Activated CD8-positive, alpha-beta T cell treated with anti-CD3 and anti-CD28 coated beads, Interleukin-2, amount 10 ng/mL, durations not matched to agents 7 days and 5 days (primary cell): Measurements from ENCODE around the gene CDK17. TPM values are rescaled to one million over a fixed set of nuclear protein-coding genes. Genes with fewer than 3 reads are reported as not detected.
"Not testable (repeated sequence)": the region's sequence is repeated elsewhere in the genome, so short reads cannot be mapped to it uniquely, and the experiment has no call there.

Source experiments
- ATAC-seq: fragments of 150-1000 bp; cut with Tn5 transposase; one replicate; pipeline ENCODE4 v1.10.0; 2021; ENCODE audit warnings: moderate library complexity
- CTCF ChIA-PET: fragments of 350-600 bp; sonication (Branson Sonifier 250); formaldehyde crosslinking; loops from one replicate; lab custom pipeline; 2021; ENCODE audit warnings: antibody characterized with exemption; lab: Charles Lee
- POLR2A ChIA-PET: fragments of 350-600 bp; sonication (Branson Sonifier 250); formaldehyde crosslinking; loops from one replicate; lab custom pipeline; 2021; ENCODE audit warnings: antibody characterized with exemption; lab: Charles Lee
- DNase-seq: peaks from one replicate; pipeline ENCODE4 v3.0.0-alpha.2; 2020
- H3K27ac Mint-ChIP-seq: one replicate; pipeline ENCODE4 v1.8.0; 2021; ENCODE audit warnings: mild to moderate bottlenecking, mixed read lengths
- H3K27me3 Mint-ChIP-seq: one replicate; pipeline ENCODE4 v1.8.0; 2021; ENCODE audit warnings: low read depth, mixed read lengths
- H3K36me3 Mint-ChIP-seq: one replicate; pipeline ENCODE4 v1.8.0; 2021; ENCODE audit warnings: low read depth, mixed read lengths
- H3K4me1 Mint-ChIP-seq: one replicate; pipeline ENCODE4 v1.8.0; 2021; ENCODE audit warnings: low read depth, mixed read lengths
- H3K4me3 Mint-ChIP-seq: one replicate; pipeline ENCODE4 v1.8.0; 2021; ENCODE audit warnings: mild to moderate bottlenecking, mixed read lengths
- H3K9me3 Mint-ChIP-seq: one replicate; pipeline ENCODE4 v1.8.0; 2022; ENCODE audit warnings: mixed read lengths; ENCODE audit not compliant: insufficient read depth
- total RNA-seq, 2 experiments: library from RNA; stranded (reverse); gene quantifications; one replicate each; pipeline ENCODE4 v1.2.3, GENCODE V29; 2021

Gene CDK17
- total RNA-seq, 2 experiments from 2014 or later = 38.2 to 39.5 TPM

- POLR2A ChIA-PET = no interaction called here
- H3K9me3 Mint-ChIP-seq = no peaks in the 10 kb centered on the region
Measured at GRCh38 chr12:96354326-96354725, 45.9 kb downstream of the CDK17 start.

GRCh38 chr12:96352161-96352835 lies 47.9 kb downstream of the CDK17 start:
- H3K27ac Mint-ChIP-seq = no peak overlapping the region
- H3K36me3 Mint-ChIP-seq = peaks cover 5% of the 10 kb centered on the region
- no peaks in the 10 kb centered on the region for H3K9me3 Mint-ChIP-seq
- ChIA-PET CTCF (interaction anchor here (0.9 to 1.2 kb wide), 2 partner anchors 15 to 46 kb away, joined by 3 to 4 read pairs; no protein-coding TSS in a partner anchor), POLR2A (interaction anchor here (0.9 kb wide), 1 partner anchor 47 kb away, joined by 3 read pairs; no protein-coding TSS in a partner anchor)
- no peaks in the 10 kb centered on the region for H3K27me3 Mint-ChIP-seq
- DNase-seq (no peak), ATAC-seq (peak; percentile 31)
- H3K4me1 Mint-ChIP-seq = peaks cover 44% of the 10 kb centered on the region
- H3K4me3 Mint-ChIP-seq = no peak overlapping the region

More at GRCh38 chr12:96354326-96354725, 45.9 kb downstream of the CDK17 start:
- H3K4me1 Mint-ChIP-seq = peaks cover 40% of the 10 kb centered on the region
- no peaks in the 10 kb centered on the region for H3K27me3 Mint-ChIP-seq
- CTCF ChIA-PET = no interaction called here
- no peak for ATAC-seq
- H3K36me3 Mint-ChIP-seq = peaks cover 6% of the 10 kb centered on the region
- H3K27ac Mint-ChIP-seq = no peak overlapping the region
- DNase-seq = no peak
- H3K4me3 Mint-ChIP-seq = no peak overlapping the region

GRCh38 chr12:96350982-96351381 lies 49.3 kb downstream of the CDK17 start:
- peaks cover 53% of the 10 kb centered on the region for H3K4me1 Mint-ChIP-seq
- ChIA-PET CTCF (no interaction called here), POLR2A (interaction anchor here (1.0 kb wide), 1 partner anchor 49 kb away, joined by 3 read pairs; the partner anchor contains the start of gene CDK17)
- ATAC-seq = no peak
- H3K9me3 Mint-ChIP-seq = no peaks in the 10 kb centered on the region
- no peaks in the 10 kb centered on the region for H3K27me3 Mint-ChIP-seq
- H3K27ac Mint-ChIP-seq = peak overlapping the region; percentile 1
- no peak for DNase-seq
- H3K36me3 Mint-ChIP-seq = peaks cover 12% of the 10 kb centered on the region
- no peak overlapping the region for H3K4me3 Mint-ChIP-seq

- H3K9me3 Mint-ChIP-seq = peaks cover 23% of the 10 kb centered on the region
- CTCF ChIA-PET = interaction anchor here (0.9 to 2.2 kb wide), 7 partner anchors 11 to 170 kb away, joined by 3 to 15 read pairs (median 4); no protein-coding TSS in a partner anchor
- H3K27me3 Mint-ChIP-seq = no peaks in the 10 kb centered on the region
- peak overlapping the region; percentile 55 for H3K4me3 Mint-ChIP-seq
- H3K36me3 Mint-ChIP-seq = peaks cover 38% of the 10 kb centered on the region
- peaks cover 69% of the 10 kb centered on the region for H3K4me1 Mint-ChIP-seq
- POLR2A ChIA-PET = interaction anchor here (0.7 to 1.3 kb wide), 2 partner anchors 41 to 52 kb away, joined by 3 read pairs; no protein-coding TSS in a partner anchor
- DNase-seq (no peak), ATAC-seq (no peak)
- H3K27ac Mint-ChIP-seq = peak overlapping the region; percentile 57
Measured at GRCh38 chr12:96347130-96347699, 53.0 kb downstream of the CDK17 start.

- H3K27me3 Mint-ChIP-seq, DNase-seq: not testable (repeated sequence)
- peak overlapping the region; percentile 48 for H3K27ac Mint-ChIP-seq
- peak; percentile 18 for ATAC-seq
- POLR2A ChIA-PET = interaction anchor here (0.6 kb wide), 1 partner anchor 20 kb away, joined by 3 read pairs; no protein-coding TSS in a partner anchor
- peaks cover 23% of the 10 kb centered on the region for H3K9me3 Mint-ChIP-seq
- H3K36me3 Mint-ChIP-seq = peaks cover 38% of the 10 kb centered on the region
- H3K4me1 Mint-ChIP-seq = peaks cover 67% of the 10 kb centered on the region
- peak overlapping the region; percentile 55 for H3K4me3 Mint-ChIP-seq
- CTCF ChIA-PET = interaction anchor here (0.9 to 2.2 kb wide), 4 partner anchors 10 to 21 kb away, joined by 3 to 15 read pairs (median 6); no protein-coding TSS in a partner anchor
Measured at GRCh38 chr12:96346716-96347115, 53.5 kb downstream of the CDK17 start.

GRCh38 chr12:96344124-96344695 lies 56.0 kb downstream of the CDK17 start:
- ChIA-PET CTCF (interaction anchor here (1.1 to 1.6 kb wide), 2 partner anchors 9 to 12 kb away, joined by 3 read pairs; no protein-coding TSS in a partner anchor), POLR2A (interaction anchor here (1.0 kb wide), 1 partner anchor 34 kb away, joined by 4 read pairs; no protein-coding TSS in a partner anchor)
- no peak for ATAC-seq
- peak overlapping the region; percentile 43 for H3K27ac Mint-ChIP-seq
- H3K27me3 Mint-ChIP-seq = no peaks in the 10 kb centered on the region
- DNase-seq = no peak
- H3K9me3 Mint-ChIP-seq = peaks cover 23% of the 10 kb centered on the region
- peaks cover 54% of the 10 kb centered on the region for H3K4me1 Mint-ChIP-seq
- no peak overlapping the region for H3K4me3 Mint-ChIP-seq
- peaks cover 41% of the 10 kb centered on the region for H3K36me3 Mint-ChIP-seq

GRCh38 chr12:96343347-96343954 lies 56.8 kb downstream of the CDK17 start:
- POLR2A ChIA-PET = interaction anchor here (1.4 kb wide), 1 partner anchor 57 kb away, joined by 4 read pairs; the partner anchor contains the start of gene CDK17

GRCh38 chr12:96339666-96340065 lies 60.6 kb downstream of the CDK17 start:
- H3K27me3 Mint-ChIP-seq, H3K4me3 Mint-ChIP-seq, POLR2A ChIA-PET, H3K27ac Mint-ChIP-seq, ATAC-seq, CTCF ChIA-PET, DNase-seq: not testable (repeated sequence)
- peaks cover 47% of the 10 kb centered on the region for H3K36me3 Mint-ChIP-seq
- H3K9me3 Mint-ChIP-seq = peaks cover 22% of the 10 kb centered on the region
- H3K4me1 Mint-ChIP-seq = peaks cover 48% of the 10 kb centered on the region

More at GRCh38 chr12:96343347-96343954, 56.8 kb downstream of the CDK17 start:
- peaks cover 52% of the 10 kb centered on the region for H3K4me1 Mint-ChIP-seq
- peaks cover 46% of the 10 kb centered on the region for H3K36me3 Mint-ChIP-seq
- CTCF ChIA-PET = interaction anchor here (1.1 to 1.6 kb wide), 3 partner anchors 8 to 173 kb away, joined by 3 to 6 read pairs (median 3); no protein-coding TSS in a partner anchor
- H3K9me3 Mint-ChIP-seq = peaks cover 23% of the 10 kb centered on the region
- peak overlapping the region; percentile 43 for H3K27ac Mint-ChIP-seq
- no peaks in the 10 kb centered on the region for H3K27me3 Mint-ChIP-seq
- ATAC-seq (peak; percentile 72), DNase-seq (peak; percentile 46)
- peak overlapping the region; percentile 4 for H3K4me3 Mint-ChIP-seq

GRCh38 chr12:96338852-96339471 lies 61.3 kb downstream of the CDK17 start:
- no peak overlapping the region for H3K27ac Mint-ChIP-seq
- ATAC-seq (no peak), DNase-seq (no peak)
- peaks cover 15% of the 10 kb centered on the region for H3K9me3 Mint-ChIP-seq
- peaks cover 48% of the 10 kb centered on the region for H3K4me1 Mint-ChIP-seq
- H3K36me3 Mint-ChIP-seq = peaks cover 42% of the 10 kb centered on the region
- H3K27me3 Mint-ChIP-seq = no peaks in the 10 kb centered on the region
- CTCF ChIA-PET = no interaction called here
- H3K4me3 Mint-ChIP-seq = no peak overlapping the region
- POLR2A ChIA-PET = no interaction called here

- ChIA-PET CTCF (interaction anchor here (1.1 to 3.9 kb wide), 4 partner anchors 9 to 152 kb away, joined by 3 to 15 read pairs (median 5); partner anchors contain the start of gene CFAP54), POLR2A (interaction anchor here (3.4 kb wide), 1 partner anchor 62 kb away, joined by 16 read pairs; the partner anchor contains the start of gene CDK17)
- Mint-ChIP-seq H3K27ac (no peak overlapping the region), H3K4me1 (peaks cover 42% of the 10 kb centered on the region), H3K27me3 (no peaks in the 10 kb centered on the region), H3K36me3 (peaks cover 32% of the 10 kb centered on the region), H3K9me3 (peaks cover 10% of the 10 kb centered on the region), H3K4me3 (no peak overlapping the region)
- DNase-seq (no peak), ATAC-seq (no peak)
Measured at GRCh38 chr12:96337953-96338352, 62.3 kb downstream of the CDK17 start.
